ENCODE data around the gene CD177. TPM values are rescaled to one million over a fixed set of nuclear protein-coding genes. Genes with fewer than 3 reads are reported as not detected.
A peak's percentile ranks its signal among the peaks of the same experiment; 100 is the strongest.
"Not testable (repeated sequence)": the region's sequence is repeated elsewhere in the genome, so short reads cannot be mapped to it uniquely, and the experiment has no call there.

Gene CD177
- total RNA-seq, 1 experiment from 2014 or later: not detected

GRCh38 chr19:43380771-43381386 lies 27.4 kb downstream of the CD177 start:
- DNase-seq (ENCODE audit: low spot score): no peak

- DNase-seq (ENCODE audit: low spot score): not testable (repeated sequence)
Measured at GRCh38 chr19:43382586-43383216, 29.2 kb downstream of the CD177 start.

GRCh38 chr19:43383254-43383653 lies 29.8 kb downstream of the CD177 start:
- DNase-seq (ENCODE audit: low spot score): not testable (repeated sequence)

- not testable (repeated sequence) for DNase-seq (ENCODE audit: low spot score)
Measured at GRCh38 chr19:43383759-43384158, 30.3 kb downstream of the CD177 start.

GRCh38 chr19:43390903-43391551 lies 37.5 kb downstream of the CD177 start:
- not testable (repeated sequence) for DNase-seq (ENCODE audit: low spot score)

- not testable (repeated sequence) for DNase-seq (ENCODE audit: low spot score)
Measured at GRCh38 chr19:43391552-43391935, 38.1 kb downstream of the CD177 start.

- DNase-seq (ENCODE audit: low spot score): not testable (repeated sequence)
Measured at GRCh38 chr19:43393501-43393900, 40.0 kb downstream of the CD177 start.

GRCh38 chr19:43395561-43395960 lies 42.1 kb downstream of the CD177 start:
- peak; percentile 13 for DNase-seq (ENCODE audit: low spot score)

GRCh38 chr19:43406297-43406696 lies 52.8 kb downstream of the CD177 start:
- no peak for DNase-seq (ENCODE audit: low spot score)

- no peak for DNase-seq (ENCODE audit: low spot score)
Measured at GRCh38 chr19:43407416-43408005, 54.0 kb downstream of the CD177 start.

- no peak for DNase-seq (ENCODE audit: low spot score)
Measured at GRCh38 chr19:43408043-43408442, 54.6 kb downstream of the CD177 start.

GRCh38 chr19:43409415-43409814 lies 55.9 kb downstream of the CD177 start:
- no peak for DNase-seq (ENCODE audit: low spot score)

GRCh38 chr19:43412441-43412840 lies 59.0 kb downstream of the CD177 start:
- DNase-seq (ENCODE audit: low spot score): no peak

Other genes starting within 250 kb of the CD177 start
- not detected in 2 replicates for gene PSG5, start 167.2 kb upstream of the CD177 start, total RNA-seq (2014; rRNA removed; shearing (Covaris generic))
- not detected in 2 replicates for gene PSG4, start 148.0 kb upstream of the CD177 start, total RNA-seq (2014; rRNA removed; shearing (Covaris generic))
- not detected in 2 replicates for gene PSG9, start 84.2 kb upstream of the CD177 start, total RNA-seq (2014; rRNA removed; shearing (Covaris generic))
- not detected in 2 replicates for gene TEX101, start 61.2 kb downstream of the CD177 start, total RNA-seq (2014; rRNA removed; shearing (Covaris generic))
- gene LYPD3, start 111.9 kb downstream of the CD177 start, total RNA-seq (2014; rRNA removed; shearing (Covaris generic)): 0.05 and 0.78 TPM in 2 replicates
- gene PHLDB3, start 151.1 kb downstream of the CD177 start, total RNA-seq (2014; rRNA removed; shearing (Covaris generic)): 45.7 and 52.4 TPM in 2 replicates
- gene ETHE1, start 173.5 kb downstream of the CD177 start, total RNA-seq (2014; rRNA removed; shearing (Covaris generic)): 179 and 190 TPM in 2 replicates
- gene ZNF575, start 179.5 kb downstream of the CD177 start, total RNA-seq (2014; rRNA removed; shearing (Covaris generic)): 0.08 TPM in 2 replicates
- gene XRCC1, start 221.8 kb downstream of the CD177 start, total RNA-seq (2014; rRNA removed; shearing (Covaris generic)): 59.7 and 60.1 TPM in 2 replicates
- gene PINLYP, start 222.1 kb downstream of the CD177 start, total RNA-seq (2014; rRNA removed; shearing (Covaris generic)): 0.03 TPM in 1 of 2 replicates, not detected in the other
- gene IRGQ, start 242.4 kb downstream of the CD177 start, total RNA-seq (2014; rRNA removed; shearing (Covaris generic)): 23.0 and 26.0 TPM in 2 replicates
- 29.6 and 41.8 TPM in 2 replicates for gene ZNF576, start 242.9 kb downstream of the CD177 start, total RNA-seq (2014; rRNA removed; shearing (Covaris generic))